ENCODE measurements around the gene DAB2.
"Not testable (repeated sequence)": the region's sequence is repeated elsewhere in the genome, so short reads cannot be mapped to it uniquely, and the experiment has no call there.

The DAB2 gene

GRCh38 chr5:39373791-39374190 lies 51.0 kb downstream of the DAB2 start:
- no peak for DNase-seq

GRCh38 chr5:39371367-39371635 lies 53.5 kb downstream of the DAB2 start:
- no peak for DNase-seq

- DNase-seq, result no peak
These were observed 54.0 kb downstream of the DAB2 start for GRCh38 chr5:39370555-39371366.

- DNase-seq, result no peak
These were observed 55.5 kb downstream of the DAB2 start for GRCh38 chr5:39369123-39369815.

GRCh38 chr5:39368116-39368515 lies 56.7 kb downstream of the DAB2 start:
- DNase-seq, result no peak

GRCh38 chr5:39367711-39368110 lies 57.1 kb downstream of the DAB2 start:
- no peak for DNase-seq

GRCh38 chr5:39364367-39364766 lies 60.4 kb downstream of the DAB2 start, which contains the start of gene C9:
Gene C9, minus strand, starts transcription at chr5:39364495. Its CDS starts 31 bp downstream, at chr5:39364464.
- DNase-seq, result no peak

GRCh38 chr5:39363217-39363616 lies 61.6 kb downstream of the DAB2 start:
- DNase-seq, result no peak

GRCh38 chr5:39362646-39363045 lies 62.1 kb downstream of the DAB2 start:
- DNase-seq, result no peak

GRCh38 chr5:39361306-39361705 lies 63.5 kb downstream of the DAB2 start:
- no peak for DNase-seq

GRCh38 chr5:39360471-39361111 lies 64.2 kb downstream of the DAB2 start:
- DNase-seq, result no peak

GRCh38 chr5:39356263-39356662 lies 68.5 kb downstream of the DAB2 start:
- no peak for DNase-seq

- DNase-seq, result no peak
These were observed 69.5 kb downstream of the DAB2 start for GRCh38 chr5:39355324-39355723.

GRCh38 chr5:39353717-39354399 lies 70.9 kb downstream of the DAB2 start:
- DNase-seq, result no peak

GRCh38 chr5:39352951-39353350 lies 71.8 kb downstream of the DAB2 start:
- no peak for DNase-seq

GRCh38 chr5:39352170-39352569 lies 72.6 kb downstream of the DAB2 start:
- no peak for DNase-seq

GRCh38 chr5:39349484-39349883 lies 75.3 kb downstream of the DAB2 start:
- DNase-seq, result no peak

GRCh38 chr5:39342460-39342859 lies 82.3 kb downstream of the DAB2 start:
- DNase-seq, result no peak

GRCh38 chr5:39341896-39342295 lies 82.9 kb downstream of the DAB2 start:
- DNase-seq, result no peak

- DNase-seq, result no peak
These were observed 84.3 kb downstream of the DAB2 start for GRCh38 chr5:39340506-39340905.

- DNase-seq, result no peak
These were observed 87.4 kb downstream of the DAB2 start for GRCh38 chr5:39337252-39337915.

- DNase-seq, result not testable (repeated sequence)
These were observed 90.5 kb downstream of the DAB2 start for GRCh38 chr5:39334296-39334695.

GRCh38 chr5:39333104-39333503 lies 91.7 kb downstream of the DAB2 start:
- DNase-seq, result no peak

All from NCI-H187 (cell line).